Omental fat pad (tissue), 4 donors: ENCODE measurements around the gene RCBTB2. TPM values are rescaled to one million over a fixed set of nuclear protein-coding genes. Genes with fewer than 3 reads are reported as not detected.

Experiments
- ATAC-seq: fragments of 150-250 bp; one replicate; pipeline ENCODE4 v1.9.1; 2016; ENCODE audit warnings: mild to moderate bottlenecking, moderate library complexity; ENCODE audit not compliant: low FRiP score
- DNase-seq: peaks from one replicate; pipeline ENCODE4 v3.0.0-alpha.2; 2019; ENCODE audit warnings: low spot score
- total RNA-seq, 4 donors: library from RNA; depleted of rRNA; stranded (reverse); fragments of >200 nt; gene quantifications; one replicate each; pipeline ENCODE4 v1.1.0, GENCODE V29; 2016
- TF ChIP-seq, protein P1 (sequence below), 3 donors: fragments of 450-650 bp; IDR thresholded peaks; one replicate each; pipeline ENCODE4 v1.5.1; 2016 to 2017; ENCODE audit warnings: antibody characterized with exemption in 3 of 3, mild to moderate bottlenecking in 3 of 3, moderate library complexity in 2 of 3

RCBTB2 gene
- total RNA-seq, 4 donors from 2014 or later: 6.7 to 30.6 (median 13.0) TPM

DNA sequence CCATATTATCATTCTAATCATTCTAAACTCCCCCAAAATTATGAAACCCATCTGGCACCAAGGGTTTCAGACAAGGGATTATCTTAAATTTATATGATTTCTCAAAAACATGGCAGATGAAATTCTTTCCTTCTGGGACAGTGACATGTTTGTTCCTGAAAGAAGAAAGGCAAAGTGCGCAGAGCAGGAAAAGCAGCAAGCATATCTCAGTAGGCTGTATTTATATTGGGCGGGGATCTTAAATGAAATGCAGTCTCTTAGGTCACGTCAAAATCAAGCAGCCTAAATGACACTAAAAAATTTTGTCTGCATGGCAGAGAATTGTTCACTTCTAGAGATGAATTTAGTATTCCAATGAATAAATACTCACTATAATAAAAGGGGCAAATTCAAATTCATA, 49.3 kb downstream of the RCBTB2 start:
- TF ChIP-seq, protein P1, sequence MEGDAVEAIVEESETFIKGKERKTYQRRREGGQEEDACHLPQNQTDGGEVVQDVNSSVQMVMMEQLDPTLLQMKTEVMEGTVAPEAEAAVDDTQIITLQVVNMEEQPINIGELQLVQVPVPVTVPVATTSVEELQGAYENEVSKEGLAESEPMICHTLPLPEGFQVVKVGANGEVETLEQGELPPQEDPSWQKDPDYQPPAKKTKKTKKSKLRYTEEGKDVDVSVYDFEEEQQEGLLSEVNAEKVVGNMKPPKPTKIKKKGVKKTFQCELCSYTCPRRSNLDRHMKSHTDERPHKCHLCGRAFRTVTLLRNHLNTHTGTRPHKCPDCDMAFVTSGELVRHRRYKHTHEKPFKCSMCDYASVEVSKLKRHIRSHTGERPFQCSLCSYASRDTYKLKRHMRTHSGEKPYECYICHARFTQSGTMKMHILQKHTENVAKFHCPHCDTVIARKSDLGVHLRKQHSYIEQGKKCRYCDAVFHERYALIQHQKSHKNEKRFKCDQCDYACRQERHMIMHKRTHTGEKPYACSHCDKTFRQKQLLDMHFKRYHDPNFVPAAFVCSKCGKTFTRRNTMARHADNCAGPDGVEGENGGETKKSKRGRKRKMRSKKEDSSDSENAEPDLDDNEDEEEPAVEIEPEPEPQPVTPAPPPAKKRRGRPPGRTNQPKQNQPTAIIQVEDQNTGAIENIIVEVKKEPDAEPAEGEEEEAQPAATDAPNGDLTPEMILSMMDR (IDR thresholded peaks at IDR 0.05): no peak
- DNase-seq: no peak
- no peak for ATAC-seq

DNA sequence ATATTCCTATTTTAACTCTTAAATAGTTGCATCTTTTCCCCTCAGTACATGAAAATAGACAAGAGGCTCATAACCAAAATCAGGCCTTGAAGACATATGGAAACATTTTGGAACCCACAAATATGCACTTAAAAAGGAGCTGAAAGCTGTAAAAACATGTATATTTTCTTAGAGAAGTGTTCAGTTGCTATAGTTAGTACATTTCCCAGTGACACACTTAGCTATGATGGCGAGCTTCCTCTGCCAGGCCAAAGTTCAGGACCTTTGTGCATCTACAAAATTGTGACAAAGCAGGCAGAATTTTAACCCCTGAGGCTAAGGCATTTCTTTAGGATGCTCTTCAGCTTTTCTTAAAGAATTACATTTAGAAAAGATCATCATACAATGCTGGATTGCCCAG, 54.5 kb downstream of the RCBTB2 start:
- DNase-seq: no peak
- no peak for ATAC-seq
- TF ChIP-seq, protein P1 (IDR thresholded peaks at IDR 0.05): no peak

DNA sequence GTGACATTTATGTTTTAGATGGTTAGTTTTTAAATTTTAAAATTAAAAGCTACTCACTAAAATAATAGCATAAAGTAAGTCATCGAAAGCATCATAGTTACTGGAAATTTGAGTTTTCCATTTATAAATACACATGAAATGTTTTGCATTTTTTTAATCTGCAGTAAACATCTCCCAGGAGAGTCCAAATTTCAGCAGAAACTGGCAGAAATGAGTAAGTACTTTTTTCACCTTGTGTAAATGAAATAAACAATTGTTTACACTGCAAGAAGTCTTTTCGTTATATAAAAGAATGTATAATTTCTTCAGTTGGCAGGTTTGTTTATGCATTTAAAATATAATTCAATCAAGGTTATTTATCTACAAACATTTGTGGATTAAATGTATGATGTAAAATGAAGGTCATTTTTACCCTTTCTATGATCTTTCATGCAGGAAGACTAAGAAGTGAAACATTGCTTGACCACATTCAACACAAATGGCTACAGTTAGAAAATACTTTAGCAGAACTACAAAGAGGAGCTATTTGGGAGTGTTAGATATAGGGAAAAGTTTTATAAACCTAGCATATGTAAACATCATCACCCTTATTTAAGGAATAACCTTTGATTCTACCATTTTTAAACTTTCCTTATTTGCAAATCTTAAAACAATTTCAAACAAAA, 55.6 kb downstream of the RCBTB2 start:
- TF ChIP-seq, protein P1 (IDR thresholded peaks at IDR 0.05): no peak
- no peak for ATAC-seq
- no peak for DNase-seq

DNA sequence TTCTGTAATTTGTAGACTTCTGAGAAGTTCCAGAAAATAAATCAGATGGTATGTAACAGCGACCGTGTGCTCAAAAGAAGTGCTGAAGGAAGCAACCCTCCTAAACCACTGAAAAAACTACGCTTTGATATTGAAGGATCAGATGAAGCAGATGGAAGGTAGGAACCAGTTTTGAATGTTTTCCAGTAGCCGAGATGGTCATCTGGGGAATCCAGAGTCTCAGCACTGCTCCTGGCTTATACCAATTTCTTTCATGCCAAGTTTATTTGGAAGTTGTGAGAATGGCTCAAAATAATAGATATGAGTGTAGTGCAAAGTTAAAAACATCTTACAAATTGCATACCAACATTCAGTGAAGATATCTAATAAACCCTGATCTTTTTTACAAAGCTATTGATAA, 56.2 kb downstream of the RCBTB2 start:
- TF ChIP-seq, protein P1 (IDR thresholded peaks at IDR 0.05): no peak
- ATAC-seq (no peak), DNase-seq (no peak)

DNA sequence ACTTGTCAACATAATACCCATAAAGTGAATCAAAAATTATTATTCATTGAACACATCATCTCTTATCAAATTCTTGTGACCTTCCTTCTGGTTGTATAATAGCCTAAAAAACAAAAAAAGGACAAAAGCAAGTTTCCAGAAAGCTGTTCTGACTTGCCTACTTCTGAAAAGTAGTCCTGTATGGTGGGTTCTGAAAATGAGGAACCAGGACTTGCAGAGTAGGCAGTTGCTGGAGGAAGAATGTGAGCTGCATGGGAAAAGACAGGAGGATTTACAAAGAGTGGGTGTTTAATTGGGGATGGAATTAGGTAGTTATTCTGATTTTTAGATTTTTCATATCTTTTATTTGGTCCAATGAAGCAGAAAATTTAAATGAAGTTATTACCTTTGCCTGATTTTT, 56.7 kb downstream of the RCBTB2 start:
- TF ChIP-seq, protein P1 (IDR thresholded peaks at IDR 0.05): no peak
- DNase-seq: no peak
- no peak for ATAC-seq

DNA sequence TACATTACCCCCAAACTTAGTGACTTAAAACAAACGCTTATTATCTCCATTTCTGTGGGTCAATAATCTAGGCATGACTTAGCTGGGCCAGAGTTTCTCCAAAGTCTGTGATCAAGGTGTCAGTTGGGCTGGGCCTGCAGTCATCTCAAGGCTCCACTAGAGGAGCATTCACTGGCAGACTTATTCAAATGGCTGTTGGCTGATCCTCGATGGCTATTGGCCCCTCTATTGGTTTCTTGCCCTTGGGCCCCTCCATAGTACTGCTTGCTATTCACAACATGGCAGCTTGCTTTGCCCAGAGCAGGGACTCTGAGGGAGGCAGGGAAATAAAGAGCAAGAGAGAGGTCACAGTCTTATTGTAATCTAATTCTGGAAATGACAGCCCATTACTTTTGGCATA, 57.6 kb downstream of the RCBTB2 start:
- TF ChIP-seq, protein P1 (IDR thresholded peaks at IDR 0.05): no peak
- DNase-seq (no peak), ATAC-seq (no peak)

DNA sequence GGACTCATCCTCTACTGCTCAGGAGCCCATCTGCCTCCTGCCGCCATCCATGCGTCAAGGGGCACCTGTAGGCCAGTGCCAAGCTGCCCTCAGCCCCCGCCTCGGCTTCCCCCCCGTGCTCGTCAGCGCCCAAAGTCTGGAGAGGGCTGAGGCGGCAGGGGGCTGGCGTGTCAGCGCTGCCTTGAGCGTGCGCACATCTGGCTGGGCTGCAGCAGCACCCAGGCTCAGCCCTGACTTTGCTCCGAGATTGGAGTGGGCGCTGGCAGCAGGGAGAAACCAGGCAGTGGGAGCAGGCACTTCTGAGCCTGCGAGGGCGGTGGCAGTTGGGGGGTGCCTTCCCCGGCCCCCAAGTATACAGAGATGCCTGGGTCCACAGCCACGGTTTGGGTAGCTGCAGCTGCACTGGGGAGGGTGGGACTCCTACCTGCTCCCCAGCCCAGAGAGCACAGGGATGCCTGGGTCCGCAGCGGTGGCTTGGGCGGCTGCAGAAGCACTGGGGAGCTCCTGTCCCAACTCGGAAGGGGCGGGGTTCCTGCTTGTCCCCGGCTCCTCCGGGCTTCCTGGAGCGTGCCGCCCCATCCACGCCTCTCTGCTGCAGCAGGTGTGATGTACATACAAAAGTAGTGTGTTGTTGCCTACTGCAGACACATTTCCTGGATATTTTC, 75.2 kb downstream of the RCBTB2 start:
- no peak for ATAC-seq
- TF ChIP-seq, protein P1 (IDR thresholded peaks at IDR 0.05): no peak
- no peak for DNase-seq
